NOMO-1 (cell line): ENCODE measurements around the gene CEP83.

Source experiments
- DNase-seq, 2 experiments: peaks; one replicate each; lab custom pipeline; 2025; ENCODE audit not compliant: unreplicated experiment in 2 of 2; lab: John Stamatoyannopoulos, UW

CEP83 gene

DNA sequence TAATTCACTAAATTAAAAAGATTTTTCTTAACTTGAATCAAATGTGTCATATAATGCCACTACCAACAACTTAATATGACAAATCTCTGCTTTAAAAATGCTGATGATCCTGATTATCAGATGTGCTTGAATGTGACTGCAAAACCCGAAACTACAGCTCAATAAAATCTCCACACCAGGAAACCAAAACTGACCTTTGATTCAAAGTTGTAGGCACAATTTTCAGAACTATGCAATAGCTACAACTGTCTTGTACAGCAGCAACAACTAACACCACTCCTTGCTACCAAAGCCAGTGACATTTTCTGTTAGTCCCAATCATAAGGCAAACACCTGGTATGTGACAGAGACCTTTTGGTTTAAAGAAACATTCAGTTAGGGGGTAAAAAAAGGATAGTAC, 147.3 kb downstream of the CEP83 start:
- no peak for DNase-seq

DNA sequence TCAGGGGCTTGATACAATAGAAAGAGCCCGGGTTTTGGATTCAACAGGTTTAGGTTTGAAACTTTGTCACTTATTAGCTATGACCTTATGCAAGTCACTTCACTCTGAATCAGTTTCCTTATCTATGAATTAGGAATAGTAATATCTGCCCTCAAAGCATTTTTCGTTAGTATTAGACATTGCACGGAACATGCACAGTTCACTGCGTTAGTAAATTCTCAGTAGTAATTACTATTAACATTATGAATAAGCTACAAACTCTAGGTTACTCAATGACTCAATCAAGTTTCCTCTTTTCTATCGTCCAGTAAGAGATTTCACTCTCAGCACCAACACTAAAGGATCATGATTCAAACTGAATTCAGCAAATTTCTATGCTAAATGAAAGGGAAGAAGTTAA, 150.3 kb downstream of the CEP83 start:
- DNase-seq = no peak

GRCh38 chr12:94308612-94309011, 151.1 kb downstream of the CEP83 start:
- DNase-seq = no peak

DNA sequence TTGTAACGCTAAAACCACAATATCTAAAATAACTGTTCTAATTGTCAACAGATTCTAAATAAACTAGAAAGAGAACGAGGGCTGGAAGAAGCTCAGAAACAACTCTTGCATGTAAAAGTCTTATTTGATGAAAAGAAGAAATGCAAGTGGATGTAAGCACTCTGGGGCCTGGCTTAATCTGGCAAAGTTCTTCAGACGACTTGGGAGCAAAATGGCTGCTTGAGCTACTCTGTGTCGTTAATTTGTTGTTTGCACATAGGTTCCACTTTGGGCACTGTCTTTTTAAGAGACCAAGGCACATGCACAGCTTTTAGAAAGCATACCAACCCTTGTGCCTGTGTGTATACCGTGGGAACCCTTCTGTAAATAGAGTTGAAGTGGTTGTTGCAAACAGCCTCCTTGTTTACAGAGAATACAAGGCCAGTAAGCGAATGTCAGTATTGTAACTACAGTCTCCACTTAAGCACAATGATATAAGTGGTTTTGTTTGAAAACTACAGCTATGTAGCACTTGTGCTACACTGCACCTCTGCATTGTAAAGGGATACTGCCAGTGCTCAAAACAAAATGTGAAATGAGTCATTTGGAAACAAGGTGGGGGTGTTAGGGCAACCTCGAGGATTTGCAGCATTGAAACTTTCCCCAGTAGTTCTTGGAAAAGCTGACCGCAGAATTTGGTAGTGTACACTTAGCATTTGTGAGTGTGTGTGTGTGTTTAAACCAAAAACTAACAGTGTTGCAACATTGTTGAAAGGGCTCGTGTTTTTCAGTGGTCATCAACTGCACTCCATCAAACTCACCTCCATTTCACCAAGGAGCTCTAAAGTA, 154.3 kb downstream of the CEP83 start:
- DNase-seq = no peak

DNA sequence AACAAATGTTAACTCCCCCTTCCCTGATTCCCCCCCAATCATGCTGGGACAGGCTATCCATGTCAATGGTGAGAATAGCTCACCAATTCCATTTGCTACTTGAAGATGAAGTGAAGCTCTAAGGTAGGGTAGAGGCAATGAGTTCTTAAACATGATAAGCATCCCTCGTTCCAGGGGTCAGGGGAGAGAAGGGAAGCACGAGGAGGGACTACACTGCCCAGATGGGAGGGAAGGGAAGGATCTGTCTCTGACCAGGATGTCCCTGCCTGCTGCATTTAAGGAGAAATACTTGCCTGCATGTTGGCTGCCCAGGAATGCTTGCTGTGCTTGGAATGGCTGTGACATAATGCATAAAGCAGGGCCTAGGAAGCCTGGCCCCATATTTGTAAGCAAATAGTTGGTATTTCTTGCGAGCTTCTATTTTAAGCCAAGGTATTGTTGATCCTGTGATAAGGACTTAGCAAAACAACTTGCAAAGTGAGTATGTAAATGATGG, 155.1 kb downstream of the CEP83 start:
- DNase-seq = no peak

GRCh38 chr12:94304012-94304411, 155.7 kb downstream of the CEP83 start:
- no peak for DNase-seq

DNA sequence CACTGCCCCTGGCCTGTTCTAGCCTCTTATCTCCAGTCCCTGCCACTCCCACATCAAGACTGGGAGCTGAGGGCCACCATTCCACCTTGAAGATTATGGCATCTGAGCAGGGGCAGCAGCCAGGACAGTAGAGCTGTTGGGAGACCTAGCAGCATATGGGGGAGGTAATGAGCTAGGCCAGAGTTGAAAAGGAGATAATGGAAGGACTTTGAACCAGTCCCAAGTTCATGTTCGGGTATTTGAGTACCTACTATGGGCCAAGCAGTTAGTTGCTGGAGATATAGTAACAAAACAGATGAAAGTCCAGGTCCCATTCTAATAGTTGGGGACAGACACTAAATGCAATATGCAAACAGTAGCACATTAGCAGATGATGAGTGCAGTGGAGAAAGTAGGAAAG, 159.8 kb downstream of the CEP83 start:
- no peak for DNase-seq

GRCh38 chr12:94297876-94298505, 161.7 kb downstream of the CEP83 start:
- DNase-seq = no peak

GRCh38 chr12:94297096-94297699, 162.5 kb downstream of the CEP83 start:
- DNase-seq = no peak

- no peak for DNase-seq
These were observed 169.3 kb downstream of the CEP83 start for GRCh38 chr12:94290353-94290752.

DNA sequence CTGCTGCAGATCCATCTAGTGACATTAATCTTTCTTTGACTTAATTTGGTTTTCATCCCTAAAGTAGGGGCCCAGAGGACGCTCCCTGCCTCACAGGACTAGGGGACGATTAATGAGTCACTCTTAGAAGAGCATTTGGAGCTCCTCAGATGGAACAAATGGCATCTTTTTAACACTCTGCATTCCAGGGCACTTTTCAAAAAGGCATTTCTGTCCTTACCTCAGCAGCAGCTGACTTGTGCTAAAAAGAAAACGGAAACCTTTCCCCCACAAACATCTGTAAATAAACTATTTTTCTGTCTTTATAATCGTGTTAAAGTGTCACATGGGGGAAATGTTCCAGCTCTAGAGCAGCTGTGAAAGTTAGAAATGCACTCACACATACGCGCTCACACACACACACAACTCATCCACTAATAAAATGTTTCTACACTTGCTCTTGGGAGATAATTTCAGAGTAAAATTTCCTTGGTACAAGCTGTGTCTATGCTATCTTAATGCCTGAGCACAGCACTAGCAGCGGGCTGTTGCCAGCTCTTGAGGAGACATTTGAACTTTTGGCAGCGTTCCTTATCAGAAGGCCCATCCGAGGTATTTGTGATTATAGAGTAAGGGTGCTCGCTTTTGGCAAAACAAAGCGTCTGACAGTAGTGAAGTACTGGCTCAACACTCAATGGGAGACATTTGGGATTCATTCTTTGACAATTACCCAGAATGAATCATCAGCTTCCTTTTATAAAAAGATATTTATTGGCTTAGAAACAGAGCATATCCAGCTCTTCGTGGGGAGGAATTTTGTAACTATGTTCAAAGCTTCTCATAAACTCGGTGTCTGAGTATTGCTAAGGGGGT, 170.0 kb downstream of the CEP83 start:
- DNase-seq = no peak

DNA sequence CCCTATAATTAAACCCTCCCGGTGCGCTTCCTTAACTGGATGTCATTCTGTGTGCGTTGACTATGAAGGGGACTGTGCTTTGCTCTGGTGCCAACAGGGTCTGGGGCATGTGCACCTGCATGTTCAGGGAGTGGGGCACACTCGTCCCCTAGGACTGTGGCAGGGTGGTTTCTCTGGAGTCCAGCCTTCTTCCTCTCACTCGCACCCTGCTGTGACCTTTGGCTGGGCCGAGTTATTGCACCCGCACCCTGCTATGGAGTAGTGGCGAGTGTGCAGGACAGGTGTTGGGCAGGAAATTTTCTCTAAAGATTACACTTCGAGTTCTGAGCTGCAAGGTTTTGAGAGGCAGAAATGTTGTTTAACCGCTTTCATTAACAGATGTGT, 172.4 kb downstream of the CEP83 start:
- DNase-seq = no peak

GRCh38 chr12:94286583-94287244, 173.0 kb downstream of the CEP83 start:
- DNase-seq = no peak

DNA sequence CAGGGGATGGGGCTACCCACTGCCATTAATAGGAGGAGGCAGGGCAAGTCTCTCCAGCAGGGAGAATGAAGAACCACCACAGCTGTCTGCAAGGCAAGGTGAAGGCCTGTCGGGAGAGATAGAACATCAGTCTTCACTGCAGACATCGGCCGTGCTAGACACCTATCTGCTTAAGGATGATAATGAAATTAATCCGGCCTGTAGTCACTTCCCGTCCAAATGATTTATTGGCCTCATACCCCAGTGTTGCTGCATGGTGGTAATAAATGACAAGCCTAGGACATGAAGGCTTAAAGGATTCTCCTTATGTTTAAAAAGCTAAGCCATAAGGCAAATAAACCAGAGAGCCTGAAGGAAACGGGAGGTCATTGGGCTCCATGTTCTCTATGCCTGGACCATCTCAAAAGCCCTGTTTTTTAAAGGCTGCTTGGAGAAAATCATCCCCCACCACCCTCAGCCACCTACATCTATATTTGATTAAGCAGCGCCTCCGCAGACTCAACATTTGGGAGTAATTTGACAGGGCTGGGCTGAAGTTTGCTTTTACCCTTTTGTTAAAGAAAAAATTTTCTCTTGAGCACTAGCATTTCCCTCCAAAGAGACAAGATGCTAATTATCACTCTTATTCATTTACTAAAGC, 173.6 kb downstream of the CEP83 start:
- DNase-seq = no peak

- DNase-seq = no peak
These were observed 174.8 kb downstream of the CEP83 start for GRCh38 chr12:94284859-94285258.

DNA sequence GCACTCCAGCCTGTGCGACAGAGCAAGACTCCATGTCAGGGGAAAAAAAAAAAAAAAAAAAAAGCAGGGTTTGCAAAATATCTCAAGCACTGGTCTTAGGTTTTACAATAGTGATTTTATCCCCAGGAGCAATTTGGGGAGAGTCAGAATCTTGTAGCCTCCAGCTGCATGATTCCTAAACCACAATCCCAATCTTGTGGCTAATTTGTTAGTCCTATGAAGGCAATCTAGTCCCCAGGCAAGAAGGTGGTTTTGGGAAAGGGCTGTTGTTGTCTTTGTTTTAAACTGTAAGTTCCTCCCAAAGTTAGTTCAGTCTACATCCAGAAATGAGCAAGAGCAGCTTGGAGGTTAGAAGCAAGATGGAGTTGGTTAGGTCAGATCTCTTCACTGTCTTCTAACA, 175.6 kb downstream of the CEP83 start:
- DNase-seq = no peak

DNA sequence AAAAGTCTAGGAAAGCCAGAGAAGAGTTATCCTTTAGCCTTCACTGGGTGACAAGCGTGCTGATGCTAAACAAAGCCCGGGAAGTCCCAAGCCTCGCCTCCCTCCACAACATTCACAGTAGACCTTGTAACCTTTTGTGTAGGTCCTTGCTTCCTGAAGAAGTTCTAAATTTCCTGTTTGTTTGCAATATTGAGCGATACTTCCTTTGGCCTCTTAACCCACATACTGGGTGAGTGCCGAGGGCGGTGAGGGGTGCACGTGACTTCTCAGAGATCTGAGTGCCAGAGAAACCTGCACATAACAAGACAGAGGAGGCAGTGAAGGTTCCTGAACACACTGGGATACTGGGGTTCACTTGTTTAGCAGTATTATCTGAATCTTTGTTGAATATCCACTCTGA, 177.0 kb downstream of the CEP83 start:
- DNase-seq = no peak

GRCh38 chr12:94280063-94280462, 179.6 kb downstream of the CEP83 start:
- DNase-seq = no peak

DNA sequence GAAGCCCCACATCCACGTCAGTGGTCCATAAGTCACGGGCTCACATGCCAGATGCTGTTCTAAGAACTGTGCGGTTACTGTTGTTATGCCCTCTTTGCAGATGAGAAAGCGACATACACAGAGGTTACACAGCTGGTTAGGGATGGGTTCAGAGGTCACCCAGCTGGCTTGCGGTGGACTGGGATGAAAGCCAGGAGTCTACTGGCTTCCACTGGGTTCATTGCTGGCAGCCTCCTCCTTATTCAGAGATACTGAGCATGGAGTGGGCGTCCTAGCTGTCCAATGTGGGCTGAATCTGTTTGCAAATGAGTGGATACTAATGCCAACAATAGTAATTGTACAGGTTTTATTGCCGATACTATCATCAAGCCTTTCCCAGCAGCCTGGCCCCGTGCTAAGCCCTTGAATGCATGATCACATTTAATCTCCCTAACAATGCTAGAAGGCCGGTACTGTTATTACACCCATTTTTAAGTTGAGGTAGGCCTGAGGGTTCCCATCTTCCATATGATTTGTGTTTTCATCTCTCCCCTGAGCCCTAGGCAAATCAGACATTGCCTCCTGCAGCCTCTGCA, 182.2 kb downstream of the CEP83 start:
- DNase-seq = no peak

DNA sequence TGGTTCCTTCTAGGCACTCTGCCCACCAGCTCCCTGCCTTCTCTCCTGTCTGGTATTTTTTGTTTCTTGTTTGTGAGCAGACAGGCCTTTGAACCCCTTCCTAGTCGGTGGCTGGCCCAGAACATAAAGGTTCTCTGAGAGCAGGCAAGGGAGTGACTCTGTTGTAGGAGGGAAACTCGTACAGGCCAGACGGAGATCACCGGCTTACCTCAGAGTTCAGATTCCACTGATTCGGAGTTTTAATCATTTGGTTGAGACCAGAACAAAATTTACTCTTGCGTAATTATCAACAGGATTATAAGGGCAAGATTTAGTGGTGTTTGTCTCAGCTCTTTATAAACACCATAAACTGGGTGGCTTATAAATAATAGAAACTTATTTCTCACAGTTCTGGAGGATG, 182.9 kb downstream of the CEP83 start:
- DNase-seq = no peak
